HG02938 (cell line): Measurements from ENCODE around the gene NCOA4.
"Not testable (repeated sequence)": the region's sequence is repeated elsewhere in the genome, so short reads cannot be mapped to it uniquely, and the experiment has no call there.

Experiments
- ATAC-seq: cut with Tn5 transposase; IDR thresholded peaks from one replicate; pipeline ENCODE4 v1.9.1; 2021; ENCODE audit warnings: mild to moderate bottlenecking, moderate library complexity; ENCODE audit not compliant: unreplicated experiment

Gene NCOA4

GRCh38 chr10:45997994-45998763 lies 32.2 kb downstream of the NCOA4 start:
- ATAC-seq: no peak

GRCh38 chr10:45997557-45997956 lies 32.9 kb downstream of the NCOA4 start:
- no peak for ATAC-seq

GRCh38 chr10:45985590-45985989 lies 44.8 kb downstream of the NCOA4 start:
- ATAC-seq: not testable (repeated sequence)

GRCh38 chr10:45984473-45984872 lies 46.0 kb downstream of the NCOA4 start:
- not testable (repeated sequence) for ATAC-seq

GRCh38 chr10:45983538-45984186 lies 46.8 kb downstream of the NCOA4 start:
- not testable (repeated sequence) for ATAC-seq

GRCh38 chr10:45981367-45981766 lies 49.1 kb downstream of the NCOA4 start:
- not testable (repeated sequence) for ATAC-seq

GRCh38 chr10:45978554-45978953 lies 51.9 kb downstream of the NCOA4 start:
- ATAC-seq: peak; percentile 65

GRCh38 chr10:45974041-45974440 lies 56.4 kb downstream of the NCOA4 start:
- not testable (repeated sequence) for ATAC-seq

- peak; percentile 11 for ATAC-seq
These were observed 57.6 kb downstream of the NCOA4 start for GRCh38 chr10:45972813-45973169.

GRCh38 chr10:45972106-45972812 lies 58.2 kb downstream of the NCOA4 start, which contains the start of gene TIMM23:
Gene TIMM23, plus strand, starts transcription at chr10:45972489. Its CDS starts 136 bp downstream, at chr10:45972625.
- ATAC-seq: peak; percentile 65

GRCh38 chr10:45971742-45972105 lies 58.7 kb downstream of the NCOA4 start:
- peak; percentile 33 for ATAC-seq

GRCh38 chr10:45971019-45971418 lies 59.4 kb downstream of the NCOA4 start:
- not testable (repeated sequence) for ATAC-seq

GRCh38 chr10:45962686-45963452 lies 67.6 kb downstream of the NCOA4 start:
- ATAC-seq: not testable (repeated sequence)

GRCh38 chr10:45957928-45958327 lies 72.5 kb downstream of the NCOA4 start:
- not testable (repeated sequence) for ATAC-seq

GRCh38 chr10:45956634-45957033 lies 73.8 kb downstream of the NCOA4 start:
- ATAC-seq: not testable (repeated sequence)
